ENCODE results near the gene NALCN.

The NALCN gene

DNA sequence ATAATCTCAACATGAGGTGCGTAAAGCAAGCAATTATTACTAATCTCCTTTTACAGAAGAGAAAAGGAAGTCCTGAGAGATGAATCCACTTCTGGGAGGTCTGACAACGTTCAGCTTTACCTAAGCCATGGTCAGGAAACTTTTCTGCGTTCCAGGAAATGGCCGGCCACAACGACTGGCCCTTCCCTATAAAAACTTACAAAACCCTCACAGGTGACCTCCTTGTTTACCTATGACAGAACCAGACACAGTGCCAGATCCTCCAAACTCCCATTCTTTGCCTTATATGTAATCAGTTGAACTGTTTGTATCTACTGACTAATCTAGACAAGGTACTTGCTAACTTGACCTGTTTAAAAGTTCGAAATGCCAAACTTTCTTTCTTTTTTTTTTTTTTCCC lies 390.0 kb downstream of the NALCN start:
- DNase-seq = no peak
- TF ChIP-seq GATA1 (IDR thresholded peaks at IDR 0.05; ENCODE audit: low read depth, low read length) (no peak), POLR2A (IDR thresholded peaks at IDR 0.05; ENCODE audit: low read length) (no peak)

DNA sequence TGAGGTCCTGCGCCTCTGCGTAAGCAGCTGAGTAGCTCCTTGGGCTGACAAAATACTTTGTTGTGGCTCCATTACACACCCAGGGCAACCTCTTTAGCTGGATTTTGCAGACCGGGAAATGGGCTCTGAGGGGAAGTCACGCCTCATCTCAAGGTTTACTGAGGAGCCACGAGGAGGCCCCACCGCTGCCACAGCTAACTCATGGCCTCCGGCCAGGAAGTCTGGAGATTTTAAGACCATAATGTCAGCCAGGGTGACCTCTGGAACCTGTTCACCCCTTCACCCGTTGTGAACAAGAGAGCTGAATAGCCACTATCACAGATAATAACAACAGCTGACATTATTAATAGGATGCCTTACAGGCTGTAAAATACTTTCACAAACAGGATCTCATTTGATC lies 390.4 kb downstream of the NALCN start:
- no peak for TF ChIP-seq POLR2A (IDR thresholded peaks at IDR 0.05; ENCODE audit: low read length)
- no peak for TF ChIP-seq GATA1 (IDR thresholded peaks at IDR 0.05; ENCODE audit: low read depth, low read length)
- DNase-seq = no peak

DNA sequence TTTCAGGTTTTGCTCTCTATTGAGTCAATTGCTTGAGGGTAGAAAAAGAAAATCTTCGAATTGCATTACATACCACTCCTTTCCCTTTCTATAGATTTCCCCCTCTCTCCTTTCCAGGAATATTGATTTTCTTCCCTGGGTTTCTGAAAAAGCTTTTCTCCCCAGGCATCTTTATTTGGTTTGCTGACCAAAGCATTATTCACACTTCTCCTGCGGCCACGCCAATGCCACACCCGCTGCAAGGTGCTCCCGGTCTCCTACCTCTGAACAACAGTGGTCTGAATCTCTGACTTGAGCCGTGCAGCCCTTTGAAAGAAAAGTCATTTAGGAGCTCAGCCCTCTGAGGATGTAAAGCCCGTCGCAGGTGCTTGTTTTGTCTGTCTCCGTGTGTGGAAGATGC lies 390.8 kb downstream of the NALCN start:
- TF ChIP-seq GATA1 (IDR thresholded peaks at IDR 0.05; ENCODE audit: low read depth, low read length) (no peak), POLR2A (IDR thresholded peaks at IDR 0.05; ENCODE audit: low read length) (no peak)
- no peak for DNase-seq

DNA sequence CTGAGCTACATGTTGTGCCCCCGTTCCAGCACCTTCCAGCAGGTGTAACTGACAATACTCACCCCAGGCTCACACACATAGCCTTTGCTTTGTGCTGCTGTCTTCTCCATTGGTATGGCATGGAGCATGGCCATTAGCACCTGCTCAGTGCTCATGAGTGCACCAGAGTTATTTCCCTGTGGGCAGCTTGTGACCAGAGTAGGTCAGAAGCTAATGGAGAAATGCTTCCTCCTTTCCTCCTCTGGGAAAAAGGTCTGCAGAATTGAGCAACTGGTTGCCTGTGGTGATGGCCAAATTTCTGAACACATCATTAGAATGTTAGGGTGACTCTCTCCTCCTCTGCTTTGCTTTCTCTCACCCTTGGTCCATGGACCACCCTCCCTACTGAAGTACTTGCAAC lies 397.2 kb downstream of the NALCN start:
- DNase-seq = no peak
- no peak for TF ChIP-seq GATA1 (IDR thresholded peaks at IDR 0.05; ENCODE audit: low read depth, low read length)
- TF ChIP-seq POLR2A (IDR thresholded peaks at IDR 0.05; ENCODE audit: low read length) = no peak

DNA sequence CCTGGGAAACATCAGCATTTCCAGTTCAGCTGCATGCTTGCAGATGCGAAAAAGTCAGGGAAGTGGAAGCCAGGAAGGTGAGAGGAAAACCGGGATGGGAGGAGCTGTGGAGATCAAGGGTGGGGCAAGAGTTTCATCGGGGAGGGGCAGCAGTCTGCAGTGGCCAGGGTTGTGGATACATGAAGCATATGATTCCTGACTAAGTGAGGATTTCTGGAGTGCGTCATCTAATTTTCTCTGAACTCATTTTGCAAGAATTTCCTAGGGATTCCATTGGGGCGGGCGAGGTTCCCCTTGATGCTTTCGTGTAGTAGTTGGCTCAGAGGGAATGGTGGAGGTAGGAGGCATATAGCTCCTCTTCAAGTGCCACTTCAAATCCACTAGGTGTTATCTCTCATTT lies 397.6 kb downstream of the NALCN start:
- no peak for TF ChIP-seq POLR2A (IDR thresholded peaks at IDR 0.05; ENCODE audit: low read length)
- TF ChIP-seq GATA1 (IDR thresholded peaks at IDR 0.05; ENCODE audit: low read depth, low read length) = no peak
- DNase-seq = no peak

DNA sequence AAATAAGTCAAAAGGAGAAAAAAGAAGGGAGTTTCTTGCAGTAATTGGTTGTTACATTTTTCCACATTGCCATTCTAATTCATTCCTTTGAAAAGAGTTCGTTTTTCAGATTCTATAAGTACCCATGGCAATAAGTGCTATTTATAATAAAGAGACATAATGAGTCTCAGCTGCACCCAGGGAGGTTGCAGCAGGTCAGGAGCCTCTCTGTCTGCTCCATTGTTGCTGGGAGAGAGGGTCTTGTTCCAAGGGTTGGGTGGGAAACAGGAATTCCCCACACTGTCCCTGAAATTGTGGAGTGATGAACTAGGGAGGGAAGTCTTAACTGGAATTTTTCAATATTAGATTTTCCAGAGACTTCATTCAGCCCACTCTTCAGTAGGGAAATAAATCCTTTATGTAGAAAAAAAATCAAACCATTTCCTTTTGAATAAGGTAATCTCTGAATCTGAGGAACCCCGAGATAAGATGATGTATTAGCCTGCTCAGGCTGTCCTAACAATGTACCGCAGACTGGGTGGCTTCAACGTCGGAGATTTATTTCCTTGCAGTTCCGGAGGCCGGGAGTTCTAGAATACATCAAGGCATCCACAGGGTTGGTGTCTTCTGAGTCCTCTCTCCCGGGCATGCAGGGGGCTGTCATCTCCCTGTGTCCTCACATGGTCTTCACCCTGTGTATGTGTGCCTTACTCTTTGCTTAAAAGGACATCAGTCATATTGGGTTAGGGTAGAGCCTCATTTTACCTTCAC lies 399.0 kb downstream of the NALCN start:
- DNase-seq = no peak
- TF ChIP-seq GATA1 (IDR thresholded peaks at IDR 0.05; ENCODE audit: low read depth, low read length) = no peak
- TF ChIP-seq POLR2A (IDR thresholded peaks at IDR 0.05; ENCODE audit: low read length) = no peak

- TF ChIP-seq GATA1 (IDR thresholded peaks at IDR 0.05; ENCODE audit: low read depth, low read length) (no peak), POLR2A (IDR thresholded peaks at IDR 0.05; ENCODE audit: low read length) (no peak)
- no peak for DNase-seq
Measured at GRCh38 chr13:101016475-101016874, 399.8 kb downstream of the NALCN start.

DNA sequence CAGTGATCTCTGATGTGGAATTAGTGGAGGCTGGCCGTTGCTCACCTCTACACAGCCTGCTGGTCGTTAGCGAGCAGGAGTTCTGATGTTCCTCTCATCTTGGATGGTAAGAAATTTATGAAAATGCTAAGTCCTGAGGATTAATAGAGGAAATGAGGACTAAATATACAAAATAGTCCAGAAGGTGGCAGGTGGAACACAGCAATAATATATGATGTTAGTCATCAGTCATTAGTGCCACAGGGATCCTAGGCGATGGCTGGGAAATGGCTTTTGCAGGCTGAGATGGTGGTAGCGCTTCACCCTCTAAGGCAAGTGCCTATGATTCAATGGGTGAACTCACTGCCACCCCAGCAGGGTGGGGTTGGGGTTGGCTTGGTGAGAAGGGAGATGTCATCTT lies 403.1 kb downstream of the NALCN start:
- TF ChIP-seq POLR2A (IDR thresholded peaks at IDR 0.05; ENCODE audit: low read length) (no peak), GATA1 (IDR thresholded peaks at IDR 0.05; ENCODE audit: low read depth, low read length) (no peak)
- DNase-seq = no peak

- no peak for DNase-seq
- no peak for TF ChIP-seq POLR2A (IDR thresholded peaks at IDR 0.05; ENCODE audit: low read length)
- no peak for TF ChIP-seq GATA1 (IDR thresholded peaks at IDR 0.05; ENCODE audit: low read depth, low read length)
Measured at GRCh38 chr13:101010100-101010499, 406.2 kb downstream of the NALCN start.

- TF ChIP-seq GATA1 (IDR thresholded peaks at IDR 0.05; ENCODE audit: low read depth, low read length) (no peak), POLR2A (IDR thresholded peaks at IDR 0.05; ENCODE audit: low read length) (no peak)
- DNase-seq = no peak
Measured at GRCh38 chr13:101007245-101007644, 409.1 kb downstream of the NALCN start.
